GM23248 (cell line): ENCODE data around the gene GNPNAT1.

Experiments
- EZH2 ChIP-seq: fragments of 200-600 bp; sonication (generic); IDR thresholded peaks from 2 replicates; pipeline ENCODE4 v1.6.1; 2018; ENCODE audit warnings: antibody characterized with exemption, mild to moderate bottlenecking; ENCODE audit not compliant: insufficient read depth, poor library complexity, severe bottlenecking
- EZH2phosphoT487 ChIP-seq: fragments of 200-600 bp; sonication (generic); IDR thresholded peaks from 2 replicates; pipeline ENCODE4 v1.6.1; 2018; ENCODE audit warnings: antibody characterized with exemption, moderate library complexity, mild to moderate bottlenecking, low read depth; ENCODE audit not compliant: insufficient read depth

- TF ChIP-seq EZH2phosphoT487 (no peak), EZH2 (no peak)
Measured at GRCh38 chr14:52793061-52793460, 1.7 kb upstream of the GNPNAT1 start.
